ENCODE results near the gene TSPO2. TPM values are rescaled to one million over a fixed set of nuclear protein-coding genes. Genes with fewer than 3 reads are reported as not detected.
A peak's percentile ranks its signal among the peaks of the same experiment; 100 is the strongest.

TSPO2 gene
- total and polyA plus RNA-seq, 9 of the 15 experiments (the other 6 are each of a cell fraction or from before 2014, with no cell fraction given), result not detected

DNA sequence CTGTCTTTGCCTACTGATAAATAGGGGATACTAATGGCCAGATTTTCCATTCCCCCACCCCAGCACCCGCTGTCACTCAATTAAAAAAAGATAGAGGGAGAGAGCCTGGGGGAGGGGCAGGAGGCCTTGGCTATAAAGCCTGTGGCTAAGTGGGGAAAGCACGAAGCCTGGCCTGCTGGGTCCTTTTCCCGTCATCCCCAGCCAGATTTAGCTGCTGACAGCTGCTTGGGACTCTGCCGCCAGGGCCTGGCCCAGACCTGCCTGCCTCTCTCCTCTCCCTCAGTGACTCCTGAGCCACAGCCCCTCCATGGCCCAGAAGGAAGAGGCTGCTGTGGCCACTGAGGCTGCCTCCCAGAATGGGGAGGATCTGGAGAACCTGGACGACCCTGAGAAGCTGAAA is 10.8 kb downstream of the TSPO2 start, which contains the start of gene APOBEC2:
APOBEC2 (plus strand) TSS at position 162 of the 400 bp plus-strand sequence; CDS start at position 308, 146 bp downstream.
- in situ Hi-C loops (cut with MboI), result no loop called here
- FAIRE-seq (no peak), DNase-seq (ENCODE audit: extremely low read depth in 1 of 4, low spot score in 3 of 4) (no peak), ATAC-seq (no peak; the same call in 2 of the 3 replicates)
- intact Hi-C loops (cut with micrococcal nuclease), result no loop called here
- Histone ChIP-seq H3K36me3 (ENCODE audit: control insufficient read depth, insufficient read depth, low read length) (no peaks in the 10 kb centered on the region), H3K9ac (ENCODE audit: insufficient read depth in 1 of 2, low read depth in 2 of 2, low read length in 2 of 2) (peak within 1 kb of the TSS in 1 of 2 experiments; percentile 36; a peak in 1 of 4 replicates), H3K4me1 (replicated peaks in 1 of 2; ENCODE audit: control insufficient read depth in 2 of 2, insufficient read depth in 2 of 2, low read length in 2 of 2) (peaks cover 6 to 22% of the 10 kb centered on the region in 2 experiments), H3K4me3 (no peak within 1 kb of the TSS), H2AFZ (ENCODE audit: low read depth, low read length) (peak within 1 kb of the TSS; percentile 71), H3K9me3 (replicated peaks; ENCODE audit: control insufficient read depth, insufficient read depth, low read depth, low read length) (no peaks in the 10 kb centered on the region), H3K27me3 (ENCODE audit: control insufficient read depth in 2 of 2, insufficient read depth in 2 of 2, low read length in 2 of 2) (no peaks in the 10 kb centered on the region), H3K4me2 (ENCODE audit: insufficient read depth, low read length) (no peak within 1 kb of the TSS), H3K27ac (ENCODE audit: extremely low read depth, low read depth, low read length) (no peak within 1 kb of the TSS), H4K20me1 (replicated peaks; ENCODE audit: control insufficient read depth, insufficient read depth, low read length) (0 out of 2 replicates have a peak, but pooled peaks cover 4% of the 10 kb centered on the region), H3K79me2 (ENCODE audit: control insufficient read depth, insufficient read depth, low read length) (no peaks in the 10 kb centered on the region), H3K9me1 (ENCODE audit: control insufficient read depth, insufficient read depth, low read length) (no peaks in the 10 kb centered on the region)
- no TSS peak for BruUV-seq (replicated peaks)
- 61% methylated on average over 5 of the region's 5 CpGs for WGBS (ENCODE audit: insufficient coverage, low coverage, missing lambda C conversion rate)
- ChIA-PET CTCF (ENCODE audit: low intra/inter-chr PET ratio) (no interaction called here), POLR2A (interaction anchor here (0.8 to 1.7 kb wide), 4 partner anchors 8 to 141 kb away, joined by 3 to 4 read pairs (median 3); no protein-coding TSS in a partner anchor)
- TF ChIP-seq RCOR1 (IDR thresholded peaks at IDR 0.05; ENCODE audit: borderline replicate concordance in 1 of 2, low read depth in 2 of 2, low read length in 2 of 2) (no peak), POLR2G (IDR thresholded peaks at IDR 0.05; ENCODE audit: low read depth, low read length) (0 out of 2 replicates have a peak, but pooled peaks have one; percentile 26), NCOA4 (IDR thresholded peaks at IDR 0.05; ENCODE audit: partially characterized antibody) (no peak)
- TF ChIP-seq, protein P1, sequence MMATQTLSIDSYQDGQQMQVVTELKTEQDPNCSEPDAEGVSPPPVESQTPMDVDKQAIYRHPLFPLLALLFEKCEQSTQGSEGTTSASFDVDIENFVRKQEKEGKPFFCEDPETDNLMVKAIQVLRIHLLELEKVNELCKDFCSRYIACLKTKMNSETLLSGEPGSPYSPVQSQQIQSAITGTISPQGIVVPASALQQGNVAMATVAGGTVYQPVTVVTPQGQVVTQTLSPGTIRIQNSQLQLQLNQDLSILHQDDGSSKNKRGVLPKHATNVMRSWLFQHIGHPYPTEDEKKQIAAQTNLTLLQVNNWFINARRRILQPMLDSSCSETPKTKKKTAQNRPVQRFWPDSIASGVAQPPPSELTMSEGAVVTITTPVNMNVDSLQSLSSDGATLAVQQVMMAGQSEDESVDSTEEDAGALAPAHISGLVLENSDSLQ (IDR thresholded peaks at IDR 0.05), result peak; percentile 45; the same call in 1 of the 2 replicates

Measured in K562 (cell line).